GM23338 (cell line): ENCODE results near the gene TPST1. TPM values are rescaled to one million over a fixed set of nuclear protein-coding genes. Genes with fewer than 3 reads are reported as not detected.
A peak's percentile ranks its signal among the peaks of the same experiment; 100 is the strongest.

Source experiments
- ATAC-seq: fragments of 200-7000 bp; cut with Tn5 transposase; 3 replicates; pipeline ENCODE4 v1.9.1; 2020
- DNase-seq: peaks from one replicate; pipeline ENCODE4 v3.0.0-alpha.2; 2015; ENCODE audit warnings: low spot score
- H2AFZ ChIP-seq: fragments of 200-600 bp; sonication (generic); 2 replicates; pipeline ENCODE4 v1.8.0; 2016; ENCODE audit warnings: antibody characterized with exemption, mild to moderate bottlenecking, moderate library complexity
- H3F3A ChIP-seq: fragments of 200-600 bp; sonication (generic); replicated peaks from 2 replicates; pipeline ENCODE4 v1.8.0; 2017; ENCODE audit warnings: antibody characterized with exemption, mixed run types, low read depth
- H3K27ac ChIP-seq: fragments of 200-600 bp; sonication (generic); 2 replicates; pipeline ENCODE4 v1.6.1; 2016; ENCODE audit warnings: low read depth
- H3K27me3 ChIP-seq: fragments of 200-600 bp; sonication (generic); 2 replicates; pipeline ENCODE4 v1.8.0; 2016; ENCODE audit warnings: mild to moderate bottlenecking, mixed run types, moderate library complexity; ENCODE audit not compliant: insufficient read depth
- H3K36me3 ChIP-seq: fragments of 200-600 bp; sonication (generic); 2 replicates; pipeline ENCODE4 v1.8.0; 2016; ENCODE audit warnings: mild to moderate bottlenecking; ENCODE audit not compliant: insufficient read depth
- H3K4me1 ChIP-seq: fragments of 200-600 bp; sonication (generic); 2 replicates; pipeline ENCODE4 v1.8.0; 2016; ENCODE audit warnings: mild to moderate bottlenecking, moderate library complexity; ENCODE audit not compliant: insufficient read depth
- H3K4me2 ChIP-seq: fragments of 200-600 bp; sonication (generic); 2 replicates; pipeline ENCODE4 v1.7.1; 2017; ENCODE audit warnings: mixed run types
- H3K4me3 ChIP-seq: fragments of 200-600 bp; sonication (generic); 2 replicates; pipeline ENCODE4 v1.6.1; 2016; ENCODE audit warnings: mixed run types
- H3K79me2 ChIP-seq: fragments of 200-600 bp; sonication (generic); replicated peaks from 2 replicates; pipeline ENCODE4 v1.8.0; 2017; ENCODE audit warnings: mild to moderate bottlenecking; ENCODE audit not compliant: insufficient read depth
- H3K9me2 ChIP-seq: fragments of 200-600 bp; sonication (generic); 2 replicates; pipeline ENCODE4 v1.8.0; 2017; ENCODE audit not compliant: insufficient read depth
- H4K20me1 ChIP-seq: fragments of 200-600 bp; sonication (generic); replicated peaks from 2 replicates; pipeline ENCODE4 v1.8.0; 2017; ENCODE audit warnings: mild to moderate bottlenecking; ENCODE audit not compliant: insufficient read depth
- H3K27ac Mint-ChIP-seq: 2 replicates; pipeline ENCODE4 v1.8.0; 2020; ENCODE audit warnings: inconsistent platforms, mild to moderate bottlenecking, moderate library complexity, mixed read lengths
- H3K27me3 Mint-ChIP-seq: 3 replicates; pipeline ENCODE4 v1.8.0; 2022; ENCODE audit warnings: low read depth, mild to moderate bottlenecking, moderate library complexity, mixed read lengths, inconsistent platforms; ENCODE audit not compliant: insufficient read depth, poor library complexity
- H3K36me3 Mint-ChIP-seq: 3 replicates; pipeline ENCODE4 v1.8.0; 2021; ENCODE audit warnings: low read depth, mild to moderate bottlenecking, inconsistent platforms, moderate library complexity, mixed read lengths
- H3K4me1 Mint-ChIP-seq: 3 replicates; pipeline ENCODE4 v1.8.0; 2020; ENCODE audit warnings: mild to moderate bottlenecking, inconsistent platforms, mixed read lengths
- H3K4me3 Mint-ChIP-seq: 3 replicates; pipeline ENCODE4 v1.8.0; 2021; ENCODE audit warnings: moderate library complexity, mild to moderate bottlenecking, inconsistent platforms, mixed read lengths
- H3K9me3 Mint-ChIP-seq: 3 replicates; pipeline ENCODE4 v1.8.0; 2020; ENCODE audit warnings: moderate library complexity, mild to moderate bottlenecking, inconsistent platforms, mixed read lengths
- CREB1 ChIP-seq: fragments of 250-450 bp; sonication (Bioruptor Pico); IDR thresholded peaks from 2 replicates; pipeline ENCODE4 v1.5.0; 2020; ENCODE audit warnings: low read depth, mild to moderate bottlenecking, moderate library complexity
- CTCF ChIP-seq, 2 experiments: fragments of 200-600 bp in 1 of 2; sonication (generic) in 1 of 2; conservative IDR thresholded peaks; 2 replicates each; pipeline versions ENCODE4 v1.5.1 to v1.6.1; 2016 to 2017; ENCODE audit warnings: antibody characterized with exemption in 2 of 2, low read depth in 2 of 2, mild to moderate bottlenecking in 2 of 2, moderate library complexity in 1 of 2
- ETS1 ChIP-seq: IDR thresholded peaks from 2 replicates; pipeline ENCODE4 v1.6.1; 2016; ENCODE audit warnings: antibody characterized with exemption
- EZH2 ChIP-seq: fragments of 200-600 bp; sonication (generic); IDR thresholded peaks from one replicate; pipeline ENCODE4 v1.8.0; 2017; ENCODE audit warnings: antibody characterized with exemption, mild to moderate bottlenecking, low read depth; ENCODE audit not compliant: unreplicated experiment
- EZH2phosphoT487 ChIP-seq: fragments of 200-600 bp; sonication (generic); IDR thresholded peaks from one replicate; pipeline ENCODE4 v1.8.1; 2018; ENCODE audit warnings: antibody characterized with exemption; ENCODE audit not compliant: unreplicated experiment
- JUNB ChIP-seq: IDR thresholded peaks from one replicate; pipeline ENCODE4 v1.6.1; 2016; ENCODE audit warnings: antibody characterized with exemption; ENCODE audit not compliant: unreplicated experiment
- NANOG ChIP-seq: IDR thresholded peaks from 2 replicates; pipeline ENCODE4 v1.6.1; 2016; ENCODE audit warnings: antibody characterized with exemption, borderline replicate concordance
- POLR2AphosphoS5 ChIP-seq: IDR thresholded peaks from 2 replicates; pipeline ENCODE4 v1.6.1; 2016; ENCODE audit warnings: antibody characterized with exemption, low read depth
- REST ChIP-seq: IDR thresholded peaks from one replicate; pipeline ENCODE4 v1.6.1; 2018; ENCODE audit warnings: antibody characterized with exemption; ENCODE audit not compliant: unreplicated experiment
- STAT1 ChIP-seq: IDR thresholded peaks from one replicate; pipeline ENCODE4 v1.6.1; 2016; ENCODE audit warnings: antibody characterized with exemption; ENCODE audit not compliant: unreplicated experiment
- ZNF114 ChIP-seq: fragments of 250-450 bp; sonication (Bioruptor Pico); IDR thresholded peaks from 2 replicates; pipeline ENCODE4 v1.5.0; 2020; ENCODE audit warnings: mild to moderate bottlenecking, moderate library complexity
- ZNF331 ChIP-seq: fragments of 250-450 bp; sonication (Bioruptor Pico); IDR thresholded peaks from 2 replicates; pipeline ENCODE4 v1.5.0; 2020; ENCODE audit warnings: low read depth, mild to moderate bottlenecking, moderate library complexity
- ZNF462 ChIP-seq: fragments of 250-450 bp; sonication (Bioruptor Pico); IDR thresholded peaks from 2 replicates; pipeline ENCODE4 v1.5.0; 2020; ENCODE audit warnings: mild to moderate bottlenecking, moderate library complexity
- polyA plus RNA-seq: library from polyadenylated mRNA; unstranded; fragments of >200 nt; fragmentation: Nextera tagmentation; extraction: Ambion mirVana; gene quantifications from 2 replicates; pipeline ENCODE4 v1.2.1, GENCODE V29; 2016
- total RNA-seq: library from RNA; depleted of rRNA; stranded (reverse); fragments of >200 nt; shearing (Covaris generic); gene quantifications from 2 replicates; pipeline ENCODE4 v1.2.3, GENCODE V29; 2014

Gene TPST1
- total and polyA plus RNA-seq, 2 experiments from 2014 or later, result 10.7 to 19.2 TPM

- H3K4me2 ChIP-seq, result no peak overlapping the region
Measured at GRCh38 chr7:66198956-66199355, 6.2 kb upstream of the TPST1 start.

More at GRCh38 chr7:66198956-66199355, 6.2 kb upstream of the TPST1 start:
- Histone ChIP-seq H3K79me2 (no peaks in the 10 kb centered on the region), H3K4me3 (no peak overlapping the region), H3K4me1 (peaks cover 5% of the 10 kb centered on the region; the same call in 1 of the 2 replicates), H3K27ac (no peak overlapping the region), H3K9me2 (no peaks in the 10 kb centered on the region), H4K20me1 (no peaks in the 10 kb centered on the region), H2AFZ (peak overlapping the region; percentile 76), H3F3A (no peaks in the 10 kb centered on the region), H3K27me3 (no peaks in the 10 kb centered on the region), H3K36me3 (no peaks in the 10 kb centered on the region)
- TF ChIP-seq CREB1 (CRISPR knock-in tag) (no peak), JUNB (no peak), EZH2 (no peak), EZH2phosphoT487 (no peak), ZNF462 (CRISPR knock-in tag) (no peak), ZNF114 (CRISPR knock-in tag) (no peak), POLR2AphosphoS5 (no peak), ETS1 (no peak), CTCF (conservative IDR thresholded peaks at IDR 0.05; ENCODE audit: low read depth in 2 of 2) (no peak), ZNF331 (CRISPR knock-in tag) (no peak), STAT1 (no peak), REST (no peak), NANOG (no peak)
- H3K4me3 Mint-ChIP-seq, result no peak overlapping the region
- DNase-seq (no peak), ATAC-seq (peak; percentile 55)
- no peak overlapping the region for H3K27ac Mint-ChIP-seq
- H3K4me1 Mint-ChIP-seq, result peaks cover 7% of the 10 kb centered on the region; the same call in 2 of the 3 replicates
- no peaks in the 10 kb centered on the region; the same call in 2 of the 3 replicates for H3K9me3 Mint-ChIP-seq
- peaks cover 11% of the 10 kb centered on the region for H3K27me3 Mint-ChIP-seq
- H3K36me3 Mint-ChIP-seq, result no peaks in the 10 kb centered on the region
